HepG2 (cell line): ENCODE results near the gene ST14. TPM values are rescaled to one million over a fixed set of nuclear protein-coding genes. Genes with fewer than 3 reads are reported as not detected.

Source experiments
- FOXA1 ChIP-seq, 2 experiments: fragments of 450-650 bp in 1 of 2; sonication (generic) in 1 of 2; formaldehyde crosslinking in 1 of 2; IDR thresholded peaks; 2 replicates each; pipeline versions ENCODE4 v1.4.0 to v1.6.1; 2016 to 2020; ENCODE audit warnings: missing genetic modification reagents in 1 of 2
- HES4 ChIP-seq: sonication (generic); formaldehyde crosslinking; IDR thresholded peaks from 2 replicates; pipeline ENCODE4 v1.9.0; 2021; ENCODE audit warnings: mild to moderate bottlenecking, missing genetic modification reagents, borderline replicate concordance
- HMGXB4 ChIP-seq, 2 experiments: sonication (generic) in 1 of 2; formaldehyde crosslinking in 1 of 2; IDR thresholded peaks; 2 replicates each; pipeline versions ENCODE4 v1.4.0 to v1.6.1; 2018 to 2020; ENCODE audit warnings: missing genetic modification reagents in 2 of 2, borderline replicate concordance in 1 of 2, low read depth in 1 of 2, mild to moderate bottlenecking in 1 of 2, missing biosample characterization in 1 of 2
- MIER2 ChIP-seq: IDR thresholded peaks from 2 replicates; pipeline ENCODE4 v1.6.1; 2016; ENCODE audit warnings: missing biosample characterization, missing genetic modification reagents
- MLLT10 ChIP-seq: sonication (generic); formaldehyde crosslinking; IDR thresholded peaks from 2 replicates; pipeline ENCODE4 v1.4.0; 2020; ENCODE audit warnings: missing genetic modification reagents
- MXD4 ChIP-seq: IDR thresholded peaks from 2 replicates; pipeline ENCODE4 v1.6.1; 2016; ENCODE audit warnings: mild to moderate bottlenecking, missing biosample characterization, missing genetic modification reagents
- PAF1 ChIP-seq: IDR thresholded peaks from 2 replicates; pipeline ENCODE4 v1.6.1; 2016; ENCODE audit warnings: missing genetic modification reagents, missing compliant biosample characterization
- RBFOX2 ChIP-seq: fragments of 200-400 bp; formaldehyde crosslinking; IDR thresholded peaks from 2 replicates; pipeline ENCODE4 v1.6.1; 2017; ENCODE audit warnings: low read depth, mild to moderate bottlenecking, low read length
- SATB2 ChIP-seq: sonication (generic); formaldehyde crosslinking; IDR thresholded peaks from 2 replicates; pipeline ENCODE4 v1.5.0; 2020; ENCODE audit warnings: missing genetic modification reagents
- SMYD3 ChIP-seq: sonication (generic); formaldehyde crosslinking; IDR thresholded peaks from 2 replicates; pipeline ENCODE4 v1.8.1; 2023; ENCODE audit warnings: mild to moderate bottlenecking, missing genetic modification reagents
- SNAPC4 ChIP-seq: sonication (generic); formaldehyde crosslinking; IDR thresholded peaks from 2 replicates; pipeline ENCODE4 v1.4.0; 2020; ENCODE audit warnings: mild to moderate bottlenecking, missing genetic modification reagents
- THRA ChIP-seq: sonication (generic); formaldehyde crosslinking; IDR thresholded peaks from 2 replicates; pipeline ENCODE4 v1.4.0; 2020; ENCODE audit warnings: missing genetic modification reagents, borderline replicate concordance
- TSC22D2 ChIP-seq: sonication (generic); formaldehyde crosslinking; IDR thresholded peaks from 2 replicates; pipeline ENCODE4 v1.5.1; 2020; ENCODE audit warnings: missing genetic modification reagents, mild to moderate bottlenecking, borderline replicate concordance
- ZNF160 ChIP-seq: sonication (generic); formaldehyde crosslinking; IDR thresholded peaks from 2 replicates; pipeline ENCODE4 v1.8.0; 2022; ENCODE audit warnings: mild to moderate bottlenecking, inconsistent platforms, missing genetic modification reagents
- ZNF382 ChIP-seq: sonication (generic); formaldehyde crosslinking; IDR thresholded peaks from 2 replicates; pipeline ENCODE4 v1.5.0; 2020; ENCODE audit warnings: missing genetic modification reagents, mild to moderate bottlenecking, borderline replicate concordance
- polyA plus RNA-seq, 8 experiments: library from polyadenylated mRNA; depleted of rRNA in 3 of 8; stranded (reverse) in 7 of 8; unstranded in 1 of 8; fragments of >200 nt; fragmentation: Illumina TruSeq in 4 of 8; extraction: Trizol in 4 of 8; gene quantifications; 2 replicates each; pipeline versions ENCODE4 v1.2.1 to v1.2.3, GENCODE V29; 2011 to 2016; ENCODE audit warnings: low read depth in 4 of 8, missing spikeins in 1 of 8, mixed read lengths in 1 of 8; ENCODE audit not compliant: insufficient read depth in 1 of 8
- total RNA-seq, 5 experiments: library from RNA; depleted of rRNA; stranded (reverse); fragments of >200 nt; fragmentation: Illumina TruSeq; extraction: Trizol; gene quantifications; 2 replicates each; pipeline ENCODE4 v1.2.3, GENCODE V29; 2016; ENCODE audit warnings: low read depth in 1 of 5
- TF ChIP-seq, protein P1 (sequence below): sonication (generic); formaldehyde crosslinking; IDR thresholded peaks from 2 replicates; pipeline ENCODE4 v1.4.0; 2020; ENCODE audit warnings: missing genetic modification reagents, borderline replicate concordance

Gene ST14
- total and polyA plus RNA-seq, 2 of the 13 experiments (the other 11 are each of a cell fraction or from before 2014, with no cell fraction given), result 0.88 to 1.4 TPM

GRCh38 chr11:130213143-130213978 lies 53.8 kb downstream of the ST14 start (continued):
- TF ChIP-seq HMGXB4 (CRISPR knock-in tag; IDR thresholded peaks at IDR 0.05; ENCODE audit: borderline replicate concordance in 1 of 2, low read depth in 1 of 2) (peak in 1 of 2 experiments; percentile 66; a peak in 2 of 4 replicates), SNAPC4 (CRISPR knock-in tag) (no peak), HES4 (no peak), SATB2 (CRISPR knock-in tag) (no peak), RBFOX2 (no peak), PAF1 (CRISPR knock-in tag) (no peak), MIER2 (no peak), MXD4 (CRISPR knock-in tag) (no peak), ZNF382 (CRISPR knock-in tag) (no peak), SMYD3 (CRISPR knock-in tag) (no peak), ZNF160 (CRISPR knock-in tag) (no peak), FOXA1 (IDR thresholded peaks at IDR 0.05) (no peak), FOXA1 (CRISPR knock-in tag; IDR thresholded peaks at IDR 0.05) (no peak), TSC22D2 (CRISPR knock-in tag) (no peak), MLLT10 (CRISPR knock-in tag) (no peak), THRA (CRISPR knock-in tag) (no peak)
- TF ChIP-seq, protein P1, sequence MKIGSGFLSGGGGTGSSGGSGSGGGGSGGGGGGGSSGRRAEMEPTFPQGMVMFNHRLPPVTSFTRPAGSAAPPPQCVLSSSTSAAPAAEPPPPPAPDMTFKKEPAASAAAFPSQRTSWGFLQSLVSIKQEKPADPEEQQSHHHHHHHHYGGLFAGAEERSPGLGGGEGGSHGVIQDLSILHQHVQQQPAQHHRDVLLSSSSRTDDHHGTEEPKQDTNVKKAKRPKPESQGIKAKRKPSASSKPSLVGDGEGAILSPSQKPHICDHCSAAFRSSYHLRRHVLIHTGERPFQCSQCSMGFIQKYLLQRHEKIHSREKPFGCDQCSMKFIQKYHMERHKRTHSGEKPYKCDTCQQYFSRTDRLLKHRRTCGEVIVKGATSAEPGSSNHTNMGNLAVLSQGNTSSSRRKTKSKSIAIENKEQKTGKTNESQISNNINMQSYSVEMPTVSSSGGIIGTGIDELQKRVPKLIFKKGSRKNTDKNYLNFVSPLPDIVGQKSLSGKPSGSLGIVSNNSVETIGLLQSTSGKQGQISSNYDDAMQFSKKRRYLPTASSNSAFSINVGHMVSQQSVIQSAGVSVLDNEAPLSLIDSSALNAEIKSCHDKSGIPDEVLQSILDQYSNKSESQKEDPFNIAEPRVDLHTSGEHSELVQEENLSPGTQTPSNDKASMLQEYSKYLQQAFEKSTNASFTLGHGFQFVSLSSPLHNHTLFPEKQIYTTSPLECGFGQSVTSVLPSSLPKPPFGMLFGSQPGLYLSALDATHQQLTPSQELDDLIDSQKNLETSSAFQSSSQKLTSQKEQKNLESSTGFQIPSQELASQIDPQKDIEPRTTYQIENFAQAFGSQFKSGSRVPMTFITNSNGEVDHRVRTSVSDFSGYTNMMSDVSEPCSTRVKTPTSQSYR (CRISPR knock-in tag), result no peak
